Mesothelial cell of epicardium (in vitro differentiated cells): ENCODE data around the gene PGAP1. TPM values are rescaled to one million over a fixed set of nuclear protein-coding genes. Genes with fewer than 3 reads are reported as not detected.

Experiments used
- DNase-seq, 2 experiments: peaks; one replicate each; pipeline ENCODE4 v3.0.0; 2021; ENCODE audit warnings: low spot score in 2 of 2; ENCODE audit not compliant: unreplicated experiment in 2 of 2
- H3K27ac Mint-ChIP-seq: 2 replicates; pipeline ENCODE4 v1.8.0; 2021; ENCODE audit warnings: mixed read lengths
- H3K27me3 Mint-ChIP-seq: 2 replicates; pipeline ENCODE4 v1.8.0; 2021; ENCODE audit warnings: low read depth, mixed read lengths
- H3K36me3 Mint-ChIP-seq: 2 replicates; pipeline ENCODE4 v1.8.0; 2021; ENCODE audit warnings: mixed read lengths
- H3K4me1 Mint-ChIP-seq: 2 replicates; pipeline ENCODE4 v1.8.0; 2021; ENCODE audit warnings: mixed read lengths
- H3K4me3 Mint-ChIP-seq: 2 replicates; pipeline ENCODE4 v1.8.0; 2021; ENCODE audit warnings: mild to moderate bottlenecking, moderate library complexity, mixed read lengths
- H3K9me3 Mint-ChIP-seq: 2 replicates; pipeline ENCODE4 v1.8.0; 2021; ENCODE audit warnings: mixed read lengths
- CTCF ChIP-seq: fragments of 200-600 bp; sonication (generic); IDR thresholded peaks from one replicate; pipeline ENCODE4 v1.5.0; 2021; ENCODE audit warnings: antibody characterized with exemption; ENCODE audit not compliant: unreplicated experiment
- total RNA-seq: library from RNA; stranded (reverse); gene quantifications from 3 replicates; pipeline ENCODE4 v1.2.1, GENCODE V29; 2021

Gene PGAP1
- total RNA-seq, 1 donor from 2014 or later: 55.6 TPM

DNA sequence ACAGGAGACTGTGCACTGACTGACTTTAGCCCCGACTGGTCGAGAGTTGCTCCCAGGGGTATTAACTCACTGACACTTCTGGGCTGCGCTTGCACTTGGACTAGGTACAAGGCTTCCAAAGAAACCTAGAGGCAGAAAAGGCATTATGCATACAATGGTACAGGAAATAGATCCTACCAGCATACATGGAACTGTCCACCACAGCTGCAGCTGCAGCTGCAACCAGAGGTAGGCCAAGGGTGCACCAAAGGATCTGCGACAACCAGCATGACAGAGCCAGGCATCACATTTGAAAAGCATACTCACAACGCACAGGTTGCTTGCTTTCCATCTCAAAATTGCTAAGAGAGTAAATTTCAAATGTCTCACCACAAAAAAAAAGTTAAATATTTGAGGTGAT, 22.6 kb upstream of the PGAP1 start:
- Mint-ChIP-seq H3K4me1 (peaks cover 3% of the 10 kb centered on the region), H3K9me3 (no peaks in the 10 kb centered on the region), H3K4me3 (no peak overlapping the region), H3K27me3 (no peaks in the 10 kb centered on the region), H3K27ac (no peak overlapping the region), H3K36me3 (no peaks in the 10 kb centered on the region)
- no peak for TF ChIP-seq CTCF
- no peak for DNase-seq

DNA sequence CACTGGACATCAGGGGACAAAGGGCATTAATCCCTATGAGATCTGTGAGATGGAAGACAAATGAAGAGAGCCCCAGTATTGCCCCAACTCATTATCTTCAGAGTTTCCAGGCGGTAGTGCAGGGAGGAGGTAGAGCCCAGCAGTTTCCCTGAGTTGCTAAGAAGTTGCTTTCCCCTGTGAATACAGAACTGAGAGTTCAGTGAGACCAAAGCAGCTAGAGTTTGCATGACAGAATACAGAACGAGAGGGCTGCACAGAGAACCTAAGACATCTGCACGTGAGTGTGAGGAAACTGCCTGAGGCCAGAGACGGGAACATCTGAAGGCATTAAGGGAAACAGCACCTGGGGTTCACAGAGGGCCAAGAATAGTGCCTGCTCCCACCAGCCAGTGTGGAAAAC, 18.1 kb upstream of the PGAP1 start:
- Mint-ChIP-seq H3K27me3 (no peaks in the 10 kb centered on the region), H3K9me3 (no peaks in the 10 kb centered on the region), H3K27ac (no peak overlapping the region), H3K36me3 (no peaks in the 10 kb centered on the region), H3K4me1 (peaks cover 3% of the 10 kb centered on the region), H3K4me3 (no peak overlapping the region)
- no peak for DNase-seq
- TF ChIP-seq CTCF: no peak

GRCh38 chr2:196941398-196942078, 15.0 kb upstream of the PGAP1 start:
- Mint-ChIP-seq H3K9me3 (no peaks in the 10 kb centered on the region), H3K36me3 (no peaks in the 10 kb centered on the region), H3K4me3 (no peak overlapping the region), H3K27ac (no peak overlapping the region), H3K4me1 (peaks cover 3% of the 10 kb centered on the region), H3K27me3 (no peaks in the 10 kb centered on the region)
- no peak for DNase-seq
- no peak for TF ChIP-seq CTCF

DNA sequence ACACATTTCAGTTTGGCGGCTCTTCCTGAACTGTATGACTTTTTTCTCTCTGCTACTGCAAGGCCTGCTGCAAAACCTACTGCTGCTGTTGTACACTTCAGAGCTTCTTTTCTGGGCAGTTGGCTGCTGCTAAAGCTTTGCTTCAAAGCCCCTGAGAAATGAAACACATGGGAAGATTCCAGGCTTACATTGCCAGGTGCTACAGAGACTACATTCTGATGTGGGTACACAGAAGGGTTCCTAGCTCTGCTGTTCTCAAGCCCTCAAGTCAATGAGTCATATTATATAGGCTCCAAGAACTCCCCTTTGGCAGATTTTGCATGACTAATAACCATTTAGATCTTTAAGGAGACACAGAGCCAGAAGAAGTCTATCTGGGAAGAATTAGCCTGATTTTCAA, 12.9 kb upstream of the PGAP1 start:
- no peak overlapping the region for H3K4me3 Mint-ChIP-seq
- H3K27ac Mint-ChIP-seq: no peak overlapping the region
- DNase-seq: no peak
- peaks cover 3% of the 10 kb centered on the region for H3K4me1 Mint-ChIP-seq
- no peak for TF ChIP-seq CTCF
- H3K27me3 Mint-ChIP-seq: no peaks in the 10 kb centered on the region
- H3K36me3 Mint-ChIP-seq: no peaks in the 10 kb centered on the region
- no peaks in the 10 kb centered on the region for H3K9me3 Mint-ChIP-seq

DNA sequence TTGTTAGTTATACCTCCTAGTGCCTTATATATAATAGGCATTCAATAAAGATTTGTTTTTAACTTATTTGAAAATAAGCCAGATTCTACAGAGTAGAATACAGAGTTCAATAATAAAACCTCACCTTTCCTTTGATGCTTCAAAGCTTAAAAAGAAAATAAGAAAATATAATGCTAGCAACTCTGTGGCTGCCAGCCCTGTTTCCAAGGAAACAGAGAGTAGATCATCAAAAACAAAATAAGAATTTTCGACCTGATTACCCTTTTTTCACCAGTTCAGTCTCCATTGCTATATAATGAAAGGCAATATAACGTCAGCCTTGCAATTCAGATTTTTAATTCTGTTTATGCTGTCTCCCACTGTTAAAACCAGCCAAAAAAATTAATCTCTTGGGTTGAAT, 8.9 kb upstream of the PGAP1 start:
- Mint-ChIP-seq H3K36me3 (no peaks in the 10 kb centered on the region), H3K9me3 (no peaks in the 10 kb centered on the region), H3K4me3 (no peak overlapping the region), H3K4me1 (no peaks in the 10 kb centered on the region), H3K27ac (no peak overlapping the region), H3K27me3 (no peaks in the 10 kb centered on the region)
- TF ChIP-seq CTCF: no peak
- DNase-seq: no peak

DNA sequence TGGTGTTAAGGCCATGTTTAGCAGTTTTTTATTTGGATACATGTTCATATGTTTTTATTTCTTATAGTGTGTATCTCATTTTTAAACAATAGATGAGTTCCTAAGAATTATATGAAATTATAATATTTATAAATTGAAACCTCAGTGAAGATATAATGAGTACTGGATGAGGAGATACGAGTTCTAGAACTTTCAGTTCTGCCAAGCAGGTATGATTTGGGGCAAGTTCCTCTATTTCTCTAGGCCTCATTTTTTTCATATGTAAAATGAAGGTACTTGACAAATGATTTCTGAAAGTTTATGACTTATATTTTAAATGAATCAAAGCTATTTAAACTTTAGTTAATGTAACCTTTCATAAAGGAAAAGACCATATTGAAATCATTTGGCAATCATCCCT, 8.2 kb upstream of the PGAP1 start:
- Mint-ChIP-seq H3K4me3 (no peak overlapping the region), H3K4me1 (no peaks in the 10 kb centered on the region), H3K36me3 (no peaks in the 10 kb centered on the region), H3K27ac (no peak overlapping the region), H3K27me3 (no peaks in the 10 kb centered on the region), H3K9me3 (no peaks in the 10 kb centered on the region)
- DNase-seq: no peak
- no peak for TF ChIP-seq CTCF
